Left hindlimb (tissue), 1 donor: Measurements from ENCODE around the gene DLGAP1.
A peak's percentile ranks its signal among the peaks of the same experiment; 100 is the strongest.
"Not testable (repeated sequence)": the region's sequence is repeated elsewhere in the genome, so short reads cannot be mapped to it uniquely, and the experiment has no call there.

ENCODE experiments used
- DNase-seq: peaks from one replicate; pipeline ENCODE4 v3.0.0-alpha.2; 2018

The DLGAP1 gene

GRCh38 chr18:3667255-3668137, 787.6 kb downstream of the DLGAP1 start:
- DNase-seq = no peak

- DNase-seq = no peak
Observed at GRCh38 chr18:3666526-3667254, 788.4 kb downstream of the DLGAP1 start.

- DNase-seq = peak; percentile 82
Observed at GRCh38 chr18:3665780-3666525, 789.2 kb downstream of the DLGAP1 start.

- no peak for DNase-seq
Observed at GRCh38 chr18:3665204-3665603, 789.9 kb downstream of the DLGAP1 start.

GRCh38 chr18:3664563-3665178, 790.4 kb downstream of the DLGAP1 start:
- DNase-seq = no peak

- no peak for DNase-seq
Observed at GRCh38 chr18:3663870-3664512, 791.1 kb downstream of the DLGAP1 start.

- no peak for DNase-seq
Observed at GRCh38 chr18:3661989-3662388, 793.1 kb downstream of the DLGAP1 start.

- DNase-seq = no peak
Observed at GRCh38 chr18:3660739-3661515, 794.2 kb downstream of the DLGAP1 start.

GRCh38 chr18:3658529-3658928, 796.6 kb downstream of the DLGAP1 start:
- DNase-seq = no peak

- no peak for DNase-seq
Observed at GRCh38 chr18:3655254-3656050, 799.7 kb downstream of the DLGAP1 start.

GRCh38 chr18:3654442-3655253, 800.5 kb downstream of the DLGAP1 start:
- DNase-seq = no peak

GRCh38 chr18:3653851-3654441, 801.2 kb downstream of the DLGAP1 start:
- no peak for DNase-seq

GRCh38 chr18:3653263-3653850, 801.8 kb downstream of the DLGAP1 start:
- no peak for DNase-seq

GRCh38 chr18:3652380-3653262, 802.5 kb downstream of the DLGAP1 start:
- DNase-seq = peak; percentile 46

- no peak for DNase-seq
Observed at GRCh38 chr18:3651266-3651665, 803.8 kb downstream of the DLGAP1 start.

GRCh38 chr18:3650521-3651042, 804.5 kb downstream of the DLGAP1 start:
- not testable (repeated sequence) for DNase-seq

- DNase-seq = no peak
Observed at GRCh38 chr18:3649633-3650426, 805.3 kb downstream of the DLGAP1 start.
